Measurements from ENCODE around the gene IQGAP2. TPM values are rescaled to one million over a fixed set of nuclear protein-coding genes. Genes with fewer than 3 reads are reported as not detected.

The IQGAP2 gene
- total and polyA plus RNA-seq, 8 donors: 15.6 to 29.1 (median 17.1) TPM

GRCh38 chr5:76468635-76469425 is 65.7 kb downstream of the IQGAP2 start:
- ATAC-seq (peak; percentile 13), DNase-seq (no peak)
- Histone ChIP-seq H3K9me3 (no peaks in the 10 kb centered on the region), H3K27ac (peak overlapping the region in 1 of 2 donors; percentile 1), H3K4me1 (peaks cover 0 to 23% of the 10 kb centered on the region in 2 donors), H3K4me3 (no peak overlapping the region), H3K36me3 (no peaks in the 10 kb centered on the region), H3K27me3 (no peaks in the 10 kb centered on the region)
- intact Hi-C loops (cut with DNase I): no loop called here
- no peak for TF ChIP-seq CTCF (IDR thresholded peaks at IDR 0.05)

GRCh38 chr5:76469656-76470290 is 66.7 kb downstream of the IQGAP2 start:
- Histone ChIP-seq H3K4me3 (no peak overlapping the region), H3K27ac (no peak overlapping the region)

GRCh38 chr5:76470976-76471375 is 67.9 kb downstream of the IQGAP2 start:
- intact Hi-C loops (cut with DNase I): no loop called here
- no peak for DNase-seq
- TF ChIP-seq CTCF (IDR thresholded peaks at IDR 0.05): no peak
- Histone ChIP-seq H3K36me3 (no peaks in the 10 kb centered on the region), H3K4me3 (no peak overlapping the region), H3K9me3 (no peaks in the 10 kb centered on the region), H3K27ac (no peak overlapping the region), H3K27me3 (no peaks in the 10 kb centered on the region), H3K4me1 (peaks cover 0 to 26% of the 10 kb centered on the region in 2 donors)
- no peak for ATAC-seq

More at GRCh38 chr5:76469656-76470290, 66.7 kb downstream of the IQGAP2 start:
- TF ChIP-seq CTCF (IDR thresholded peaks at IDR 0.05): no peak
- ATAC-seq (no peak), DNase-seq (no peak)
- Histone ChIP-seq H3K9me3 (no peaks in the 10 kb centered on the region), H3K36me3 (no peaks in the 10 kb centered on the region), H3K4me1 (peaks cover 0 to 26% of the 10 kb centered on the region in 2 donors), H3K27me3 (no peaks in the 10 kb centered on the region)
- intact Hi-C loops (cut with DNase I): no loop called here

GRCh38 chr5:76471406-76471805 is 68.3 kb downstream of the IQGAP2 start:
- no peak for TF ChIP-seq CTCF (IDR thresholded peaks at IDR 0.05)
- peaks cover 0 to 26% of the 10 kb centered on the region in 2 donors for H3K4me1 ChIP-seq
- ATAC-seq: no peak

GRCh38 chr5:76471987-76472334 is 68.9 kb downstream of the IQGAP2 start:
- no peak for TF ChIP-seq CTCF (IDR thresholded peaks at IDR 0.05)
- ATAC-seq: no peak

More at GRCh38 chr5:76471406-76471805, 68.3 kb downstream of the IQGAP2 start:
- no peak for DNase-seq
- no peak overlapping the region for H3K4me3 ChIP-seq
- H3K27ac ChIP-seq: no peak overlapping the region
- H3K36me3 ChIP-seq: no peaks in the 10 kb centered on the region
- H3K9me3 ChIP-seq: no peaks in the 10 kb centered on the region
- H3K27me3 ChIP-seq: no peaks in the 10 kb centered on the region
- intact Hi-C loops (cut with DNase I): no loop called here

More at GRCh38 chr5:76471987-76472334, 68.9 kb downstream of the IQGAP2 start:
- no peak overlapping the region for H3K4me3 ChIP-seq
- DNase-seq: no peak
- H3K4me1 ChIP-seq: peaks cover 0 to 26% of the 10 kb centered on the region in 2 donors
- no peaks in the 10 kb centered on the region for H3K9me3 ChIP-seq
- H3K27me3 ChIP-seq: no peaks in the 10 kb centered on the region
- intact Hi-C loops (cut with DNase I): no loop called here
- no peak overlapping the region for H3K27ac ChIP-seq
- H3K36me3 ChIP-seq: no peaks in the 10 kb centered on the region

All from left lung (tissue), 10 donors.